Vagina (tissue), 2 donors: ENCODE data around the gene UACA. TPM values are rescaled to one million over a fixed set of nuclear protein-coding genes. Genes with fewer than 3 reads are reported as not detected.

ENCODE experiments used
- DNase-seq, 2 donors: peaks; one replicate each; pipeline ENCODE4 v3.0.0-alpha.2; 2017; ENCODE audit errors: extremely low spot score in 2 of 2
- H3K27ac ChIP-seq: fragments of 200-600 bp; sonication (generic); one replicate; pipeline ENCODE4 v1.5.1; 2019
- H3K27me3 ChIP-seq: fragments of 200-600 bp; sonication (generic); one replicate; pipeline ENCODE4 v1.5.1; 2019
- H3K36me3 ChIP-seq, 2 donors: fragments of 200-600 bp; sonication (generic); one replicate each; pipeline ENCODE4 v1.5.1; 2017 to 2019
- H3K4me1 ChIP-seq: fragments of 200-600 bp; sonication (generic); one replicate; pipeline ENCODE4 v1.5.1; 2019
- H3K4me3 ChIP-seq, 2 donors: fragments of 200-600 bp; sonication (generic); 1 replicate in 1 of 2; 2 replicates in 1 of 2; pipeline ENCODE4 v1.5.1; 2016 to 2019
- H3K9me3 ChIP-seq: fragments of 200-600 bp; sonication (generic); one replicate; pipeline ENCODE4 v1.5.1; 2019
- POLR2A ChIP-seq, 2 donors: fragments of 450-650 bp; IDR thresholded peaks; one replicate each; pipeline ENCODE4 v1.6.1; 2017; ENCODE audit warnings: antibody characterized with exemption in 2 of 2, mild to moderate bottlenecking in 2 of 2, moderate library complexity in 2 of 2
- POLR2AphosphoS5 ChIP-seq, 2 donors: sonication (generic); formaldehyde crosslinking; IDR thresholded peaks; one replicate each; pipeline ENCODE4 v1.9.0; 2017; ENCODE audit warnings: antibody characterized with exemption in 2 of 2, mild to moderate bottlenecking in 2 of 2, low read depth in 1 of 2; ENCODE audit not compliant: insufficient read depth in 1 of 2
- intact Hi-C: fragments of 100-400 bp; cut with DNase I; formaldehyde crosslinking; loops from one replicate; pipeline ENCODE4 v1.15.1; 2023
- total RNA-seq: library from RNA; depleted of rRNA; stranded (reverse); fragments of >200 nt; gene quantifications from one replicate; pipeline ENCODE4 v1.2.3, GENCODE V29; 2016
- TF ChIP-seq, protein P1 (sequence below), 3 experiments: fragments of 450-650 bp in 2 of 3; fragments of 200-600 bp in 1 of 3; sonication (generic) in 1 of 3; IDR thresholded peaks; one replicate each; pipeline ENCODE4 v1.5.1; 2017 to 2019; ENCODE audit warnings: antibody characterized with exemption in 3 of 3, mild to moderate bottlenecking in 2 of 3, moderate library complexity in 2 of 3

The UACA gene
- total RNA-seq, 1 donor from 2014 or later = 40.3 TPM

DNA sequence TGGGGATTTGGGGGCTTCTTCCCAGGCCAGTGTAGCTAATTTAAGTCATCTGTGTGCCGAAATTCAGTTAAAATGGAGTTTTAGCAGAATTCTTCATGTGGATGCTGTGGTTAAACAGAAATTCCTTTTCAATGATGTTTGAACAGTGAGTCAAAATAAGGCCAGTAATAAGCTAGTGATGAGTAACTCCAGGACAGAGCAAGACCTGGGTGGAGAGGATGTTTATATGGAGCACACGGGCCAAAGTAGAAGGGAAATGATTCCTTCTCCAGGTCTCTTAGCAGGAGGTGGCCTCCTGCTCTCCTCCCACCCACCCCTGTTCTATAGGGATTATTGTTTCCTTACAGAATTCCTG, 31.9 kb upstream of the UACA start:
- intact Hi-C loops = no loop called here
- no peak for DNase-seq
- peaks cover 35% of the 10 kb centered on the region for H3K4me1 ChIP-seq

GRCh38 chr15:70794596-70795310, 31.4 kb upstream of the UACA start:
- Histone ChIP-seq H3K27ac (peak overlapping the region; percentile 86), H3K4me1 (peaks cover 30% of the 10 kb centered on the region), H3K9me3 (no peaks in the 10 kb centered on the region), H3K27me3 (no peaks in the 10 kb centered on the region), H3K4me3 (no peak overlapping the region), H3K36me3 (no peaks in the 10 kb centered on the region)
- DNase-seq = no peak
- no peak for TF ChIP-seq POLR2A (IDR thresholded peaks at IDR 0.05)
- intact Hi-C loops = no loop called here

More for the DNA sequence above, 31.9 kb upstream of the UACA start:
- Histone ChIP-seq H3K9me3 (no peaks in the 10 kb centered on the region), H3K36me3 (no peaks in the 10 kb centered on the region), H3K27me3 (no peaks in the 10 kb centered on the region), H3K27ac (peak overlapping the region; percentile 86), H3K4me3 (no peak overlapping the region)
- TF ChIP-seq POLR2A (IDR thresholded peaks at IDR 0.05) = no peak
- TF ChIP-seq, protein P1, sequence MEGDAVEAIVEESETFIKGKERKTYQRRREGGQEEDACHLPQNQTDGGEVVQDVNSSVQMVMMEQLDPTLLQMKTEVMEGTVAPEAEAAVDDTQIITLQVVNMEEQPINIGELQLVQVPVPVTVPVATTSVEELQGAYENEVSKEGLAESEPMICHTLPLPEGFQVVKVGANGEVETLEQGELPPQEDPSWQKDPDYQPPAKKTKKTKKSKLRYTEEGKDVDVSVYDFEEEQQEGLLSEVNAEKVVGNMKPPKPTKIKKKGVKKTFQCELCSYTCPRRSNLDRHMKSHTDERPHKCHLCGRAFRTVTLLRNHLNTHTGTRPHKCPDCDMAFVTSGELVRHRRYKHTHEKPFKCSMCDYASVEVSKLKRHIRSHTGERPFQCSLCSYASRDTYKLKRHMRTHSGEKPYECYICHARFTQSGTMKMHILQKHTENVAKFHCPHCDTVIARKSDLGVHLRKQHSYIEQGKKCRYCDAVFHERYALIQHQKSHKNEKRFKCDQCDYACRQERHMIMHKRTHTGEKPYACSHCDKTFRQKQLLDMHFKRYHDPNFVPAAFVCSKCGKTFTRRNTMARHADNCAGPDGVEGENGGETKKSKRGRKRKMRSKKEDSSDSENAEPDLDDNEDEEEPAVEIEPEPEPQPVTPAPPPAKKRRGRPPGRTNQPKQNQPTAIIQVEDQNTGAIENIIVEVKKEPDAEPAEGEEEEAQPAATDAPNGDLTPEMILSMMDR (IDR thresholded peaks at IDR 0.05) = no peak
- peak in 1 of 2 donors; percentile 44 for TF ChIP-seq POLR2AphosphoS5 (IDR thresholded peaks at IDR 0.05; ENCODE audit: insufficient read depth in 1 of 2, low read depth in 1 of 2)

DNA sequence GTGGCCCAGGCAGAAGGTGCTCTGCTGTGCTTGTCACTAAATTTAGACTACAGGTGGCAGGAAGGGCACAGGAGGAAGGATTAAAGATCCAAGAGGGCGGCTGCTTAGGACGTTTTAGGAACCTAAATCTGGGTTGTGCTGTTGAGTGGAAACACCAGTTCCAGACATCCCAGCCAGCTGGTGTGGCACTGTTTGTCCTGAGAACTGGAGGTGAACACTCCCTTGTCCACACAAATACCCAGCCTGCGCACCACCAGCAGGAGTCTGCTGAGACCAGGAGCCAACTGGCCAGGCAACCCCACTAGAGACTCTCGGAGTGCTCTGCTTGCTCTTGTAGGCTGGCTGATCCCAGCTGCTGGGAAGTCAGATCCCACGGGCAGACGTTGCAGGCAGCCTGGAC, 30.3 kb upstream of the UACA start:
- intact Hi-C loops = no loop called here
- Histone ChIP-seq H3K4me1 (peaks cover 19% of the 10 kb centered on the region), H3K27me3 (no peaks in the 10 kb centered on the region), H3K4me3 (no peak overlapping the region), H3K27ac (peak overlapping the region; percentile 86), H3K36me3 (no peaks in the 10 kb centered on the region), H3K9me3 (no peaks in the 10 kb centered on the region)
- DNase-seq = no peak
- TF ChIP-seq POLR2A (IDR thresholded peaks at IDR 0.05) (no peak), POLR2AphosphoS5 (IDR thresholded peaks at IDR 0.05; ENCODE audit: insufficient read depth in 1 of 2, low read depth in 1 of 2) (no peak)
- TF ChIP-seq, protein P1 (IDR thresholded peaks at IDR 0.05) = no peak

DNA sequence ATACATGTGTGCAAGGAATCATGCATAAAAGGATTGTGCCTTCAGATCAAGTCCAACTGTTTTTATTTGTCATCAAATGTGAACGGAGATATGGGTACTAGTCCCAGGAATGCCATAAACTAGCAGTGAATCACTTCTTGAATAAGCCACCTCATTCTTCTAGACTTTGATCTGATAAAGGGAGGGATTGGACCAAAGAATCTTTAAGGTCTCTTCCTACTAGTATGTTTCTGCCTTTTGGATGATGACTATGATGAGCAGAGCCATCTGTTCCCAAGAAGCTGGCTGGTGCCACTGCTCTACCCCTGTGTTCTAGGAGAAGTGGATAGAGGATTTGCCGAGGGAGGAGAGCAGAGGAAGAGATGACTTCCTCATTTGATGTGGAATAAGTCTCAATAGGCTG, 28.8 kb upstream of the UACA start:
- Histone ChIP-seq H3K4me3 (no peak overlapping the region), H3K27ac (no peak overlapping the region), H3K9me3 (no peaks in the 10 kb centered on the region), H3K27me3 (no peaks in the 10 kb centered on the region), H3K36me3 (no peaks in the 10 kb centered on the region), H3K4me1 (peaks cover 17% of the 10 kb centered on the region)
- DNase-seq = no peak
- TF ChIP-seq, protein P1 (IDR thresholded peaks at IDR 0.05) = no peak
- no peak for TF ChIP-seq POLR2A (IDR thresholded peaks at IDR 0.05)
- no peak for TF ChIP-seq POLR2AphosphoS5 (IDR thresholded peaks at IDR 0.05; ENCODE audit: insufficient read depth in 1 of 2, low read depth in 1 of 2)
- intact Hi-C loops = no loop called here

- H3K27me3 ChIP-seq = no peaks in the 10 kb centered on the region
- no peak for DNase-seq
- intact Hi-C loops = no loop called here
- no peak for TF ChIP-seq POLR2A (IDR thresholded peaks at IDR 0.05)
- TF ChIP-seq, protein P1 (IDR thresholded peaks at IDR 0.05) = no peak
- no peak for TF ChIP-seq POLR2AphosphoS5 (IDR thresholded peaks at IDR 0.05; ENCODE audit: insufficient read depth in 1 of 2, low read depth in 1 of 2)
- H3K4me1 ChIP-seq = peaks cover 17% of the 10 kb centered on the region
- no peak overlapping the region for H3K4me3 ChIP-seq
- no peak overlapping the region for H3K27ac ChIP-seq
- H3K9me3 ChIP-seq = no peaks in the 10 kb centered on the region
- H3K36me3 ChIP-seq = no peaks in the 10 kb centered on the region
Measured at GRCh38 chr15:70791259-70791658, 27.9 kb upstream of the UACA start.
